ENCODE results near the gene STARD9. TPM values are rescaled to one million over a fixed set of nuclear protein-coding genes. Genes with fewer than 3 reads are reported as not detected.

The STARD9 gene
- polyA plus RNA-seq, 1 donor (not counting 4 experiments of a cell fraction or from before 2014, with no cell fraction given) = 0.76 TPM

- Histone ChIP-seq H3K4me1 (ENCODE audit: control insufficient read depth, extremely low read depth, insufficient read depth, low read length) (peaks cover 15% of the 10 kb centered on the region), H3K9me3 (ENCODE audit: control insufficient read depth, low read depth, low read length) (no peaks in the 10 kb centered on the region), H3K4me3 (ENCODE audit: control insufficient read depth in 2 of 3, extremely low read depth in 1 of 3, insufficient read depth in 2 of 3, low read depth in 1 of 3, low read length in 3 of 3) (no peak overlapping the region), H3K79me2 (ENCODE audit: control insufficient read depth, insufficient read depth, low read length) (no peaks in the 10 kb centered on the region), H3K36me3 (ENCODE audit: control insufficient read depth in 2 of 2, extremely low read depth in 1 of 2, insufficient read depth in 2 of 2, low read length in 2 of 2) (peaks cover 0 to 6% of the 10 kb centered on the region in 2 experiments), H3K9me1 (ENCODE audit: control insufficient read depth, extremely low read depth, insufficient read depth, low read length) (no peaks in the 10 kb centered on the region), H3K27me3 (ENCODE audit: control insufficient read depth, extremely low read depth, insufficient read depth, low read length) (no peaks in the 10 kb centered on the region), H3K4me2 (ENCODE audit: control insufficient read depth, extremely low read depth, insufficient read depth, low read depth, low read length) (no peak overlapping the region), H4K20me1 (ENCODE audit: control insufficient read depth, extremely low read depth, insufficient read depth, low read length) (no peaks in the 10 kb centered on the region), H3K27ac (ENCODE audit: control insufficient read depth, insufficient read depth, low read length) (no peak overlapping the region), H2AFZ (ENCODE audit: control insufficient read depth, low read length) (no peak overlapping the region), H3K9ac (ENCODE audit: control insufficient read depth, extremely low read depth, insufficient read depth, low read length) (no peak overlapping the region)
- dilution Hi-C loops (cut with MboI; ENCODE audit: extremely low pct_ligation_motif_present, low sequenced_read_pairs) = no loop called here
- FAIRE-seq (no peak), DNase-seq (ENCODE audit: low read depth, low spot score) (no peak)
- TF ChIP-seq EZH2 (IDR thresholded peaks at IDR 0.05; ENCODE audit: low read length) = no peak
These were observed 115.9 kb downstream of the STARD9 start for GRCh38 chr15:42691308-42691707.

DNA sequence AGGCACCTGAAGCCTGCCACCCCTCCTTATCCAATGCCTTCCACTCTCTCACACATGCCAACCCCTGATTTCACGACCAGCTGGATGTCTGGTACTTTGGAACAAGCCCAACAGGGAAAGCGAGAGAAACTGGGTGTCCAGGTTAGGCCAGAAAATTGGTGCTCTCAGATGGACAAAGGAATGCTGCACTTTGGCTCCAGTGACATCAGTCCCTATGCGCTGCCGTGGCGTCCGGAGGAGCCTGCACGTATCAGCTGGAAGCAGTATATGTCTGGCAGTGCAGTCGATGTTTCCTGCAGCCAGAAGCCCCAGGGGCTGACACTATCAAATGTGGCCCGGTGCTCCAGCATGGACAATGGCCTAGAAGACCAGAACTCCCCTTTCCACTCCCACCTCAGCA lies 116.4 kb downstream of the STARD9 start:
- dilution Hi-C loops (cut with MboI; ENCODE audit: extremely low pct_ligation_motif_present, low sequenced_read_pairs) = no loop called here
- H3K4me3 ChIP-seq (ENCODE audit: control insufficient read depth in 2 of 3, extremely low read depth in 1 of 3, insufficient read depth in 2 of 3, low read depth in 1 of 3, low read length in 3 of 3) = no peak overlapping the region

More for the DNA sequence above, 116.4 kb downstream of the STARD9 start:
- FAIRE-seq (no peak), DNase-seq (ENCODE audit: low read depth, low spot score) (no peak)
- H3K27ac ChIP-seq (ENCODE audit: control insufficient read depth, insufficient read depth, low read length) = no peak overlapping the region
- peaks cover 0 to 6% of the 10 kb centered on the region in 2 experiments for H3K36me3 ChIP-seq (ENCODE audit: control insufficient read depth in 2 of 2, extremely low read depth in 1 of 2, insufficient read depth in 2 of 2, low read length in 2 of 2)
- TF ChIP-seq CTCF (optimal IDR thresholded peaks at IDR 0.05 in 1 of 3, IDR thresholded peaks at IDR 0.05 in 1 of 3, conservative IDR thresholded peaks at IDR 0.05 in 1 of 3; ENCODE audit: extremely low read depth in 1 of 3, insufficient read depth in 2 of 3, low read length in 3 of 3) = no peak
- no peak for TF ChIP-seq EZH2 (IDR thresholded peaks at IDR 0.05; ENCODE audit: low read length)
- H3K9me3 ChIP-seq (ENCODE audit: control insufficient read depth, low read depth, low read length) = no peaks in the 10 kb centered on the region
- no peaks in the 10 kb centered on the region for H3K27me3 ChIP-seq (ENCODE audit: control insufficient read depth, extremely low read depth, insufficient read depth, low read length)
- H3K4me2 ChIP-seq (ENCODE audit: control insufficient read depth, extremely low read depth, insufficient read depth, low read depth, low read length) = no peak overlapping the region
- H3K4me1 ChIP-seq (ENCODE audit: control insufficient read depth, extremely low read depth, insufficient read depth, low read length) = peaks cover 15% of the 10 kb centered on the region
- no peaks in the 10 kb centered on the region for H4K20me1 ChIP-seq (ENCODE audit: control insufficient read depth, extremely low read depth, insufficient read depth, low read length)
- no peaks in the 10 kb centered on the region for H3K79me2 ChIP-seq (ENCODE audit: control insufficient read depth, insufficient read depth, low read length)
- H3K9ac ChIP-seq (ENCODE audit: control insufficient read depth, extremely low read depth, insufficient read depth, low read length) = no peak overlapping the region
- no peak overlapping the region for H2AFZ ChIP-seq (ENCODE audit: control insufficient read depth, low read length)
- no peaks in the 10 kb centered on the region for H3K9me1 ChIP-seq (ENCODE audit: control insufficient read depth, extremely low read depth, insufficient read depth, low read length)

Data from keratinocyte (primary cell).